Measurements from ENCODE around the gene RNU1-3.
"Not testable (repeated sequence)": the region's sequence is repeated elsewhere in the genome, so short reads cannot be mapped to it uniquely, and the experiment has no call there.

Gene RNU1-3

GRCh38 chr1:16693449-16694307, 26.9 kb upstream of the RNU1-3 start:
- not testable (repeated sequence) for H3K4me1 ChIP-seq (ENCODE audit: control insufficient read depth, insufficient read depth, low read length, poor library complexity, severe bottlenecking); H3K36me3 ChIP-seq (ENCODE audit: control insufficient read depth, insufficient read depth, low read length); H3K4me3 ChIP-seq (ENCODE audit: extremely low read depth, insufficient read depth, low read length, poor library complexity, severe bottlenecking); H3K27ac ChIP-seq (ENCODE audit: low read depth, low read length, severe bottlenecking); H3K9me3 ChIP-seq (ENCODE audit: control insufficient read depth, low read length)
- 0% methylated on average over 4 to 12 of the region's 96 CpGs for WGBS, 2 experiments (ENCODE audit: insufficient coverage in 2 of 2)

- not testable (repeated sequence) for H3K36me3 ChIP-seq (ENCODE audit: control insufficient read depth, insufficient read depth, low read length); H3K9me3 ChIP-seq (ENCODE audit: control insufficient read depth, low read length); H3K4me3 ChIP-seq (ENCODE audit: extremely low read depth, insufficient read depth, low read length, poor library complexity, severe bottlenecking); H3K27ac ChIP-seq (ENCODE audit: low read depth, low read length, severe bottlenecking); H3K4me1 ChIP-seq (ENCODE audit: control insufficient read depth, insufficient read depth, low read length, poor library complexity, severe bottlenecking)
- WGBS, 2 experiments (ENCODE audit: insufficient coverage in 2 of 2), result 27% methylated on average over 6 of the region's 79 CpGs; no CpG with 5 or more reads in 1 of the 2 experiments
Observed at GRCh38 chr1:16692717-16693448, 26.1 kb upstream of the RNU1-3 start.

- not testable (repeated sequence) for H3K4me1 ChIP-seq (ENCODE audit: control insufficient read depth, insufficient read depth, low read length, poor library complexity, severe bottlenecking); H3K9me3 ChIP-seq (ENCODE audit: control insufficient read depth, low read length); H3K4me3 ChIP-seq (ENCODE audit: extremely low read depth, insufficient read depth, low read length, poor library complexity, severe bottlenecking); H3K36me3 ChIP-seq (ENCODE audit: control insufficient read depth, insufficient read depth, low read length); H3K27ac ChIP-seq (ENCODE audit: low read depth, low read length, severe bottlenecking)
- WGBS, 2 experiments (ENCODE audit: insufficient coverage in 2 of 2), result 11 to 20% methylated on average over 10 to 18 of the region's 39 CpGs
Observed at GRCh38 chr1:16692283-16692682, 25.5 kb upstream of the RNU1-3 start.

- H3K27ac ChIP-seq (ENCODE audit: low read depth, low read length, severe bottlenecking); H3K4me3 ChIP-seq (ENCODE audit: extremely low read depth, insufficient read depth, low read length, poor library complexity, severe bottlenecking); H3K4me1 ChIP-seq (ENCODE audit: control insufficient read depth, insufficient read depth, low read length, poor library complexity, severe bottlenecking); H3K36me3 ChIP-seq (ENCODE audit: control insufficient read depth, insufficient read depth, low read length); H3K9me3 ChIP-seq (ENCODE audit: control insufficient read depth, low read length): not testable (repeated sequence)
- 88 to 93% methylated on average over 2 to 3 of the region's 13 CpGs for WGBS, 2 experiments (ENCODE audit: insufficient coverage in 2 of 2)
Observed at GRCh38 chr1:16690971-16691682, 24.4 kb upstream of the RNU1-3 start.

GRCh38 chr1:16687132-16687800, 20.5 kb upstream of the RNU1-3 start:
- not testable (repeated sequence) for H3K36me3 ChIP-seq (ENCODE audit: control insufficient read depth, insufficient read depth, low read length); H3K9me3 ChIP-seq (ENCODE audit: control insufficient read depth, low read length); H3K4me1 ChIP-seq (ENCODE audit: control insufficient read depth, insufficient read depth, low read length, poor library complexity, severe bottlenecking); H3K4me3 ChIP-seq (ENCODE audit: extremely low read depth, insufficient read depth, low read length, poor library complexity, severe bottlenecking); H3K27ac ChIP-seq (ENCODE audit: low read depth, low read length, severe bottlenecking)
- 83 to 85% methylated on average over 7 to 8 of the region's 13 CpGs for WGBS, 2 experiments (ENCODE audit: insufficient coverage in 2 of 2)

- H3K9me3 ChIP-seq (ENCODE audit: control insufficient read depth, low read length); H3K36me3 ChIP-seq (ENCODE audit: control insufficient read depth, insufficient read depth, low read length); H3K27ac ChIP-seq (ENCODE audit: low read depth, low read length, severe bottlenecking); H3K4me1 ChIP-seq (ENCODE audit: control insufficient read depth, insufficient read depth, low read length, poor library complexity, severe bottlenecking); H3K4me3 ChIP-seq (ENCODE audit: extremely low read depth, insufficient read depth, low read length, poor library complexity, severe bottlenecking): not testable (repeated sequence)
- WGBS, 2 experiments (ENCODE audit: insufficient coverage in 2 of 2), result 70 to 74% methylated on average over 13 to 20 of the region's 37 CpGs
Observed at GRCh38 chr1:16685445-16686371, 19.0 kb upstream of the RNU1-3 start.

GRCh38 chr1:16684738-16685337, 18.1 kb upstream of the RNU1-3 start:
- H3K36me3 ChIP-seq (ENCODE audit: control insufficient read depth, insufficient read depth, low read length); H3K4me1 ChIP-seq (ENCODE audit: control insufficient read depth, insufficient read depth, low read length, poor library complexity, severe bottlenecking); H3K27ac ChIP-seq (ENCODE audit: low read depth, low read length, severe bottlenecking); H3K4me3 ChIP-seq (ENCODE audit: extremely low read depth, insufficient read depth, low read length, poor library complexity, severe bottlenecking); H3K9me3 ChIP-seq (ENCODE audit: control insufficient read depth, low read length): not testable (repeated sequence)
- no CpG with 5 or more reads among the region's 4 CpGs for WGBS, 2 experiments (ENCODE audit: insufficient coverage in 2 of 2)

GRCh38 chr1:16684152-16684551, 17.4 kb upstream of the RNU1-3 start:
- WGBS, 2 experiments (ENCODE audit: insufficient coverage in 2 of 2), result no CpG with 5 or more reads among the region's 2 CpGs
- not testable (repeated sequence) for H3K4me1 ChIP-seq (ENCODE audit: control insufficient read depth, insufficient read depth, low read length, poor library complexity, severe bottlenecking); H3K9me3 ChIP-seq (ENCODE audit: control insufficient read depth, low read length); H3K27ac ChIP-seq (ENCODE audit: low read depth, low read length, severe bottlenecking); H3K4me3 ChIP-seq (ENCODE audit: extremely low read depth, insufficient read depth, low read length, poor library complexity, severe bottlenecking); H3K36me3 ChIP-seq (ENCODE audit: control insufficient read depth, insufficient read depth, low read length)

- not testable (repeated sequence) for H3K4me1 ChIP-seq (ENCODE audit: control insufficient read depth, insufficient read depth, low read length, poor library complexity, severe bottlenecking); H3K27ac ChIP-seq (ENCODE audit: low read depth, low read length, severe bottlenecking); H3K9me3 ChIP-seq (ENCODE audit: control insufficient read depth, low read length); H3K36me3 ChIP-seq (ENCODE audit: control insufficient read depth, insufficient read depth, low read length); H3K4me3 ChIP-seq (ENCODE audit: extremely low read depth, insufficient read depth, low read length, poor library complexity, severe bottlenecking)
Observed at GRCh38 chr1:16682803-16683202, 16.1 kb upstream of the RNU1-3 start.
